ENCODE results near the gene PXT1. TPM values are rescaled to one million over a fixed set of nuclear protein-coding genes. Genes with fewer than 3 reads are reported as not detected.

PXT1 gene
- total and polyA plus RNA-seq, 2 donors (not counting 1 experiment from before 2014, with no cell fraction given): 0.52 TPM; not detected in 1

- Histone ChIP-seq H3K79me2 (ENCODE audit: control insufficient read depth, insufficient read depth, low read length) (no peaks in the 10 kb centered on the region), H3K4me1 (ENCODE audit: control insufficient read depth in 2 of 2, insufficient read depth in 2 of 2, low read length in 2 of 2) (no peaks in the 10 kb centered on the region), H3K9me3 (ENCODE audit: control extremely low read depth in 1 of 3, control insufficient read depth in 2 of 3, insufficient read depth in 1 of 3, low read length in 2 of 3) (no peaks in the 10 kb centered on the region), H3K27me3 (replicated peaks in 1 of 4; ENCODE audit: control extremely low read depth in 1 of 4, control insufficient read depth in 3 of 4, insufficient read depth in 4 of 4, low read length in 3 of 4) (no peaks in the 10 kb centered on the region), H3K4me3 (ENCODE audit: control extremely low read depth in 1 of 5, extremely low read depth in 1 of 5, insufficient read depth in 1 of 5, low read depth in 2 of 5, low read length in 4 of 5) (no peak overlapping the region), H3K9ac (ENCODE audit: low read length) (no peak overlapping the region), H3K27ac (ENCODE audit: low read length in 2 of 2) (no peak overlapping the region), H3K4me2 (replicated peaks; ENCODE audit: low read depth, low read length, poor library complexity, severe bottlenecking) (no peak overlapping the region), H2AFZ (ENCODE audit: insufficient read depth, low read depth, low read length, poor library complexity, severe bottlenecking) (no peak overlapping the region), H4K20me1 (ENCODE audit: control insufficient read depth, insufficient read depth, low read length, poor library complexity, severe bottlenecking) (no peaks in the 10 kb centered on the region), H3K36me3 (replicated peaks in 1 of 2; ENCODE audit: control extremely low read depth in 1 of 2, control insufficient read depth in 1 of 2, extremely low read depth in 1 of 2, insufficient read depth in 2 of 2, low read length in 1 of 2) (peaks cover 8 to 54% of the 10 kb centered on the region in 2 experiments)
- Mint-ChIP-seq H3K4me3 (no peak overlapping the region), H3K4me1 (no peaks in the 10 kb centered on the region), H3K27ac (no peak overlapping the region), H3K9me3 (ENCODE audit: insufficient read depth) (no peaks in the 10 kb centered on the region), H3K27me3 (no peaks in the 10 kb centered on the region)
- DNase-seq: no peak
- intact Hi-C loops (cut with micrococcal nuclease): no loop called here
- POLR2A ChIA-PET: interaction anchor here (0.6 kb wide), 1 partner anchor 1011 kb away, joined by 3 read pairs; no protein-coding TSS in a partner anchor
- no peak for TF ChIP-seq CTCF (IDR thresholded peaks at IDR 0.05)
- TF ChIP-seq EZH2 (IDR thresholded peaks at IDR 0.05; ENCODE audit: borderline replicate concordance, insufficient read depth, low read depth, low read length, poor library complexity, severe bottlenecking): no peak
- ATAC-seq (ENCODE audit: low read depth): no peak
- CTCF ChIA-PET: no interaction called here
- WGBS (ENCODE audit: insufficient coverage): 100% methylated on average over 2 of the region's 4 CpGs
These were observed 46.8 kb upstream of the PXT1 start for GRCh38 chr6:36489426-36489825.

- H3K27me3 ChIP-seq (replicated peaks in 1 of 4; ENCODE audit: control extremely low read depth in 1 of 4, control insufficient read depth in 3 of 4, insufficient read depth in 4 of 4, low read length in 3 of 4): no peaks in the 10 kb centered on the region
- Mint-ChIP-seq H3K27me3 (no peaks in the 10 kb centered on the region), H3K9me3 (ENCODE audit: insufficient read depth) (no peaks in the 10 kb centered on the region), H3K4me1 (no peaks in the 10 kb centered on the region), H3K27ac (no peak overlapping the region), H3K4me3 (no peak overlapping the region)
- ATAC-seq (ENCODE audit: low read depth) (no peak), DNase-seq (no peak)
- H3K9ac ChIP-seq (ENCODE audit: low read length): no peak overlapping the region
- H3K27ac ChIP-seq (ENCODE audit: low read length in 2 of 2): no peak overlapping the region
- no peaks in the 10 kb centered on the region for H4K20me1 ChIP-seq (ENCODE audit: control insufficient read depth, insufficient read depth, low read length, poor library complexity, severe bottlenecking)
- ChIA-PET CTCF (interaction anchor here (0.8 to 1.4 kb wide), 4 partner anchors 10 to 271 kb away, joined by 3 to 5 read pairs (median 3); no protein-coding TSS in a partner anchor), POLR2A (no interaction called here)
- H3K36me3 ChIP-seq (replicated peaks in 1 of 2; ENCODE audit: control extremely low read depth in 1 of 2, control insufficient read depth in 1 of 2, extremely low read depth in 1 of 2, insufficient read depth in 2 of 2, low read length in 1 of 2): peaks cover 8 to 47% of the 10 kb centered on the region in 2 experiments
- no peaks in the 10 kb centered on the region for H3K9me3 ChIP-seq (ENCODE audit: control extremely low read depth in 1 of 3, control insufficient read depth in 2 of 3, insufficient read depth in 1 of 3, low read length in 2 of 3)
- intact Hi-C loops (cut with micrococcal nuclease): no loop called here
- no peak for TF ChIP-seq EZH2 (IDR thresholded peaks at IDR 0.05; ENCODE audit: borderline replicate concordance, insufficient read depth, low read depth, low read length, poor library complexity, severe bottlenecking)
- no peak overlapping the region for H3K4me3 ChIP-seq (ENCODE audit: control extremely low read depth in 1 of 5, extremely low read depth in 1 of 5, insufficient read depth in 1 of 5, low read depth in 2 of 5, low read length in 4 of 5)
- H3K79me2 ChIP-seq (ENCODE audit: control insufficient read depth, insufficient read depth, low read length): no peaks in the 10 kb centered on the region
- H2AFZ ChIP-seq (ENCODE audit: insufficient read depth, low read depth, low read length, poor library complexity, severe bottlenecking): no peak overlapping the region
- no peaks in the 10 kb centered on the region for H3K4me1 ChIP-seq (ENCODE audit: control insufficient read depth in 2 of 2, insufficient read depth in 2 of 2, low read length in 2 of 2)
- no peak overlapping the region for H3K4me2 ChIP-seq (replicated peaks; ENCODE audit: low read depth, low read length, poor library complexity, severe bottlenecking)
These were observed 45.6 kb upstream of the PXT1 start for GRCh38 chr6:36488221-36488620.
